Fibroblast of lung (primary cell): Measurements from ENCODE around the gene KIF4A. TPM values are rescaled to one million over a fixed set of nuclear protein-coding genes. Genes with fewer than 3 reads are reported as not detected.
A peak's percentile ranks its signal among the peaks of the same experiment; 100 is the strongest.

Source experiments
- DNase-seq, 2 donors: peaks; one replicate each; pipeline versions ENCODE4 v3.0.0 to v3.0.0-alpha.2; 2010; ENCODE audit warnings: low read depth in 2 of 2
- H2AFZ ChIP-seq: 2 replicates; pipeline ENCODE4 v1.5.1; 2012; ENCODE audit warnings: low read length, control low read depth, inconsistent platforms
- H3K27ac ChIP-seq: 2 replicates; pipeline ENCODE4 v1.5.1; 2011; ENCODE audit warnings: low read length, control low read depth; ENCODE audit not compliant: insufficient read depth
- H3K27me3 ChIP-seq: 2 replicates; pipeline ENCODE4 v1.5.1; 2011; ENCODE audit warnings: mild to moderate bottlenecking, low read length; ENCODE audit not compliant: control insufficient read depth, insufficient read depth
- H3K36me3 ChIP-seq: 2 replicates; pipeline ENCODE4 v1.5.1; 2011; ENCODE audit warnings: low read length; ENCODE audit not compliant: control insufficient read depth, insufficient read depth
- H3K4me1 ChIP-seq: 2 replicates; pipeline ENCODE4 v1.5.1; 2011; ENCODE audit warnings: low read length; ENCODE audit not compliant: control insufficient read depth, insufficient read depth; ENCODE audit errors: extremely low read depth
- H3K4me2 ChIP-seq: 2 replicates; pipeline ENCODE4 v1.5.1; 2011; ENCODE audit warnings: low read length, control low read depth; ENCODE audit not compliant: insufficient read depth; ENCODE audit errors: extremely low read depth
- H3K4me3 ChIP-seq, 4 experiments: fragments of 200-600 bp in 1 of 4; sonication (generic) in 1 of 4; replicated peaks in 1 of 4; 2 replicates each; pipeline ENCODE4 v1.5.1; 2011 to 2016; ENCODE audit warnings: low read length in 4 of 4, low read depth in 3 of 4, mild to moderate bottlenecking in 3 of 4, control low read depth in 2 of 4, inconsistent platforms in 1 of 4, mixed read lengths in 1 of 4; ENCODE audit not compliant: insufficient read depth in 1 of 4; ENCODE audit errors: control extremely low read depth in 1 of 4
- H3K79me2 ChIP-seq: 2 replicates; pipeline ENCODE4 v1.5.1; 2012; ENCODE audit warnings: mild to moderate bottlenecking, low read length, inconsistent platforms; ENCODE audit not compliant: control insufficient read depth, insufficient read depth
- H3K9ac ChIP-seq: 2 replicates; pipeline ENCODE4 v1.5.1; 2011; ENCODE audit warnings: mild to moderate bottlenecking, low read length, control low read depth; ENCODE audit not compliant: insufficient read depth
- H3K9me3 ChIP-seq: 2 replicates; pipeline ENCODE4 v1.5.1; 2012; ENCODE audit warnings: low read depth, low read length; ENCODE audit not compliant: control insufficient read depth, insufficient read depth
- H4K20me1 ChIP-seq: 2 replicates; pipeline ENCODE4 v1.5.1; 2011; ENCODE audit warnings: low read length; ENCODE audit not compliant: control insufficient read depth, insufficient read depth; ENCODE audit errors: extremely low read depth
- CTCF ChIP-seq, 2 donors: IDR thresholded peaks in 1 of 2; conservative IDR thresholded peaks in 1 of 2; 1 replicate in 1 of 2; 2 replicates in 1 of 2; pipeline ENCODE4 v1.5.1; 2011 to 2012; ENCODE audit warnings: low read length in 2 of 2, control low read depth in 1 of 2, inconsistent platforms in 1 of 2, low read depth in 1 of 2, mild to moderate bottlenecking in 1 of 2
- EZH2 ChIP-seq: IDR thresholded peaks from 2 replicates; pipeline ENCODE4 v1.5.1; 2012; ENCODE audit warnings: low read length, control low read depth, mild to moderate bottlenecking; ENCODE audit errors: missing control alignments
- polyA plus RNA-seq, 2 donors: library from polyadenylated mRNA; depleted of rRNA in 1 of 2; stranded (reverse) in 1 of 2; unstranded in 1 of 2; fragments of >200 nt; gene quantifications; 2 replicates each; pipeline ENCODE4 v1.2.1, GENCODE V29; 2011 to 2012; ENCODE audit warnings: missing spikeins in 1 of 2
- total RNA-seq: library from RNA; depleted of rRNA; stranded (reverse); fragments of >200 nt; gene quantifications from 2 replicates; pipeline ENCODE4 v1.2.1, GENCODE V29; 2014

KIF4A gene
- total and polyA plus RNA-seq, 2 donors (not counting 1 experiment from before 2014, with no cell fraction given): 5.6 to 7.1 TPM

- Histone ChIP-seq H3K27me3 (no peaks in the 10 kb centered on the region), H3K4me2 (no peak overlapping the region)
- no peak for TF ChIP-seq CTCF (conservative IDR thresholded peaks at IDR 0.05 in 1 of 2, IDR thresholded peaks at IDR 0.05 in 1 of 2; ENCODE audit: low read depth in 1 of 2, low read length in 2 of 2)
- TF ChIP-seq EZH2: peak; percentile 7
These were observed 156.0 kb downstream of the KIF4A start for GRCh38 chrX:70445951-70446350.

DNA sequence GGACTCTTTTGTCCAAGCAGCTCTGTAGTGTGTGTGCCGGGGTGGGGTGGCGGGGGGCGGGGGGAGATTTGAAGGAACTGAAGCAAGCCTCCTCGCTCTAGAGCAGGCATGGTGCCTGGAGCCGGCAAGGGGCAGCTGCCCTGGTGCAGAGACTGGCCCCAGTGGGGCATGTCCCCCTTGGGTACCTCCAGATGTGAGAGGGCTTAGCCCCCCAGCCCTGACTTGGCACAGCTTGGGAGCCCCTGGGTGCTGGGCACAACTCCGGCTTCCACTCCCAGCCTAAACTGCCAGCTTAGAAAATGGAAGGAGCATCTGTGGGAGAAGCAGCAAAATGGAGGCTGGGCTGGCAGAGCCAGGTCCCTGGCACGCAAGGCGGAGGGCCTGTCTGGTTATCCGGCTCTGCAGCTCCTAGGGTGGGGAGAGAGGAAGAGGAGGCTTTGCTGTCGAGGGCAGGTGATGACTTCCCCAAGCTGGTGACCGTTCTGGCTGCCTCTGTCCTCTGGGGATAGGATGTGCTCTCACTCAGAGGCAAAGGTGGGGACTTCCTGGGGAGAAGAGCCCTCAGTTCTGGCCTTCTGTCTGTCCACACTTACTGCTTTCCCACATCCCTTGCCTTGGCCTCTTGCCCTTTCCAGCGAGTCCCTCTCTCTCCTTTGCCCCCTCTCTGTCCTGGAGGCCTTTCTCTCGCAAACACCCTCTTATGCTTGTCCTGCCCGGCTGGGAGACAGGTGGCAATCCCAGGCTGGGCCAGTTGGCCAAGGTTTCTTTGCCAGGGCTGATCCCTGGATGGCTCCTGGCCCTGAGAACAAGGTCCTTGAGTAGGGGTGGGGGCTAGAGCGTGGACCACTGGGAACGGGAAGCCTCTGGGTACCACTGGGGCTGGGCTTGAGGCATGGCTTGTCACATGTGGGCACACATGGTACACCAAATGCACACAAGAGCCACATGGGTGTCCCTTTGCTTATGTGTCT, 156.8 kb downstream of the KIF4A start:
- H3K4me1 ChIP-seq: no peaks in the 10 kb centered on the region
- no peak overlapping the region for H3K9ac ChIP-seq
- H3K4me2 ChIP-seq: no peak overlapping the region
- H4K20me1 ChIP-seq: no peaks in the 10 kb centered on the region
- H2AFZ ChIP-seq: no peak overlapping the region
- no peaks in the 10 kb centered on the region for H3K36me3 ChIP-seq
- no peak for DNase-seq
- H3K27ac ChIP-seq: no peak overlapping the region
- TF ChIP-seq CTCF (conservative IDR thresholded peaks at IDR 0.05 in 1 of 2, IDR thresholded peaks at IDR 0.05 in 1 of 2; ENCODE audit: low read depth in 1 of 2, low read length in 2 of 2) (no peak), EZH2 (no peak)
- no peak overlapping the region for H3K4me3 ChIP-seq
- H3K9me3 ChIP-seq: no peaks in the 10 kb centered on the region
- no peaks in the 10 kb centered on the region for H3K79me2 ChIP-seq
- no peaks in the 10 kb centered on the region for H3K27me3 ChIP-seq

More at GRCh38 chrX:70445951-70446350, 156.0 kb downstream of the KIF4A start:
- Histone ChIP-seq H2AFZ (no peak overlapping the region), H3K27ac (no peak overlapping the region), H3K79me2 (no peaks in the 10 kb centered on the region), H3K9me3 (no peaks in the 10 kb centered on the region), H4K20me1 (no peaks in the 10 kb centered on the region), H3K36me3 (no peaks in the 10 kb centered on the region), H3K9ac (no peak overlapping the region), H3K4me3 (no peak overlapping the region), H3K4me1 (no peaks in the 10 kb centered on the region)
- no peak for DNase-seq

GRCh38 chrX:70449457-70449966, 159.6 kb downstream of the KIF4A start:
- Histone ChIP-seq H3K9me3 (no peaks in the 10 kb centered on the region), H3K36me3 (no peaks in the 10 kb centered on the region), H3K27ac (no peak overlapping the region), H3K9ac (no peak overlapping the region), H2AFZ (no peak overlapping the region), H4K20me1 (no peaks in the 10 kb centered on the region), H3K4me3 (no peak overlapping the region), H3K4me2 (no peak overlapping the region), H3K4me1 (peaks cover 4% of the 10 kb centered on the region), H3K79me2 (no peaks in the 10 kb centered on the region), H3K27me3 (no peaks in the 10 kb centered on the region)
- TF ChIP-seq EZH2: no peak
- no peak for TF ChIP-seq CTCF (conservative IDR thresholded peaks at IDR 0.05 in 1 of 2, IDR thresholded peaks at IDR 0.05 in 1 of 2; ENCODE audit: low read depth in 1 of 2, low read length in 2 of 2)
- DNase-seq: no peak
